ENCODE data around the gene MMEL1. TPM values are rescaled to one million over a fixed set of nuclear protein-coding genes. Genes with fewer than 3 reads are reported as not detected.
A peak's percentile ranks its signal among the peaks of the same experiment; 100 is the strongest.
"Not testable (repeated sequence)": the region's sequence is repeated elsewhere in the genome, so short reads cannot be mapped to it uniquely, and the experiment has no call there.

The MMEL1 gene
- total and polyA plus RNA-seq, 2 experiments from 2014 or later = 0.57 to 0.90 TPM

- not testable (repeated sequence) for H3K4me1 Mint-ChIP-seq; H3K27me3 ChIP-seq (ENCODE audit: insufficient read depth); H3K4me2 ChIP-seq; H3K36me3 ChIP-seq (ENCODE audit: insufficient read depth); H3K4me3 Mint-ChIP-seq; H3K9me2 ChIP-seq (ENCODE audit: insufficient read depth); H3F3A ChIP-seq (replicated peaks; ENCODE audit: low read depth); H3K79me2 ChIP-seq (replicated peaks; ENCODE audit: insufficient read depth); ATAC-seq; H3K27ac ChIP-seq (ENCODE audit: low read depth); H2AFZ ChIP-seq; H3K4me1 ChIP-seq (ENCODE audit: insufficient read depth); H4K20me1 ChIP-seq (replicated peaks; ENCODE audit: insufficient read depth); H3K4me3 ChIP-seq; DNase-seq (ENCODE audit: low spot score); H3K27ac Mint-ChIP-seq
- peaks cover 20% of the 10 kb centered on the region for H3K9me3 Mint-ChIP-seq
- peaks cover 11% of the 10 kb centered on the region for H3K27me3 Mint-ChIP-seq (ENCODE audit: insufficient read depth, low read depth, poor library complexity)
- peaks cover 11% of the 10 kb centered on the region for H3K36me3 Mint-ChIP-seq (ENCODE audit: low read depth)
Observed at GRCh38 chr1:2659806-2660205, 27.0 kb upstream of the MMEL1 start.

DNA sequence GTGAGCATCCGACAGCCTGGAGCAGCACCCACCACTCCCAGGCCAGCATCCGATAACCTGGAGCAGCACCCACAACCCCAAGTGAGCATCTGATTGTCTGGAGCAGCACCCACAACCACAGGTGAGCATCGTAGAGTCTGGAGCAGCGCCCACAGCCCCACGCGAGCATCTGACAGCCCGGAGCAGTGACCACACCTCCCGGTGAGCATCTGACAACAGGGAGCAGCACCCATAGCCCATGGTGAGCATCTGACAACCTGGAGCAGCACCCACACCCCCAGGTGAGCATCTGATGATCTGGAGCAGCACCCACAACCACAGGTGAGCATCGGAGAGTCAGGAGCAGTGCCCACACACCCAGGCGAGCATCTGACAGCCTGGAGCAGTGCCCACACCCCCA is 25.1 kb upstream of the MMEL1 start:
- H3K4me1 ChIP-seq (ENCODE audit: insufficient read depth); H3K27ac Mint-ChIP-seq; H3K4me3 Mint-ChIP-seq; H3K27ac ChIP-seq (ENCODE audit: low read depth); H3K27me3 ChIP-seq (ENCODE audit: insufficient read depth); ATAC-seq; H3K9me2 ChIP-seq (ENCODE audit: insufficient read depth); H3K4me3 ChIP-seq; H3F3A ChIP-seq (replicated peaks; ENCODE audit: low read depth); DNase-seq (ENCODE audit: low spot score); H3K36me3 ChIP-seq (ENCODE audit: insufficient read depth); H4K20me1 ChIP-seq (replicated peaks; ENCODE audit: insufficient read depth); H3K4me2 ChIP-seq; H3K79me2 ChIP-seq (replicated peaks; ENCODE audit: insufficient read depth); H3K4me1 Mint-ChIP-seq; H2AFZ ChIP-seq: not testable (repeated sequence)
- H3K27me3 Mint-ChIP-seq (ENCODE audit: insufficient read depth, low read depth, poor library complexity) = peaks cover 30% of the 10 kb centered on the region
- H3K36me3 Mint-ChIP-seq (ENCODE audit: low read depth) = peaks cover 30% of the 10 kb centered on the region
- peaks cover 39% of the 10 kb centered on the region for H3K9me3 Mint-ChIP-seq

DNA sequence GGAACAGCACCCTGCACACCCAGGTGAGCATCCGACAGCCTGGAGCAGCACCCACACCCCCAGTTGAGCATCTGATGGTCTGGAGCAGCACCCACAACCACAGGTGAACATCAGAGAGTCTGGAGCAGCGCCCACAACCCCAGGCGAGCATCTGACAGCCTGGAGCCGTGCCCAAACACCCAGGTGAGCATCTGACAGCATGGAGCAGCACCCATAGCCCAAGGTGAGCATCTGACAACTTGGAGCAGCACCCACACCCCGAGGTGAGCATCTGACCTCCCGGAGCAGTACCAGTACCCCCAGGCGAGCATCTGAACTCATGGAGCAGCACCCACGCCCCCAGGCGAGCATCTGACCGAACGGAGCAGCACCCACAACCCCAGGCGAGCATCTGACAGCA is 24.3 kb upstream of the MMEL1 start:
- not testable (repeated sequence) for H3K36me3 ChIP-seq (ENCODE audit: insufficient read depth); H3K4me2 ChIP-seq; DNase-seq (ENCODE audit: low spot score); H2AFZ ChIP-seq; H3K4me1 Mint-ChIP-seq; H3K4me3 Mint-ChIP-seq; H3K9me2 ChIP-seq (ENCODE audit: insufficient read depth); H3K79me2 ChIP-seq (replicated peaks; ENCODE audit: insufficient read depth); H3K27ac Mint-ChIP-seq; H3F3A ChIP-seq (replicated peaks; ENCODE audit: low read depth); H4K20me1 ChIP-seq (replicated peaks; ENCODE audit: insufficient read depth); H3K27me3 ChIP-seq (ENCODE audit: insufficient read depth); H3K4me3 ChIP-seq; H3K27ac ChIP-seq (ENCODE audit: low read depth); H3K4me1 ChIP-seq (ENCODE audit: insufficient read depth); ATAC-seq
- Mint-ChIP-seq H3K27me3 (ENCODE audit: insufficient read depth, low read depth, poor library complexity) (peaks cover 32% of the 10 kb centered on the region), H3K36me3 (ENCODE audit: low read depth) (peaks cover 38% of the 10 kb centered on the region), H3K9me3 (peaks cover 46% of the 10 kb centered on the region)

DNA sequence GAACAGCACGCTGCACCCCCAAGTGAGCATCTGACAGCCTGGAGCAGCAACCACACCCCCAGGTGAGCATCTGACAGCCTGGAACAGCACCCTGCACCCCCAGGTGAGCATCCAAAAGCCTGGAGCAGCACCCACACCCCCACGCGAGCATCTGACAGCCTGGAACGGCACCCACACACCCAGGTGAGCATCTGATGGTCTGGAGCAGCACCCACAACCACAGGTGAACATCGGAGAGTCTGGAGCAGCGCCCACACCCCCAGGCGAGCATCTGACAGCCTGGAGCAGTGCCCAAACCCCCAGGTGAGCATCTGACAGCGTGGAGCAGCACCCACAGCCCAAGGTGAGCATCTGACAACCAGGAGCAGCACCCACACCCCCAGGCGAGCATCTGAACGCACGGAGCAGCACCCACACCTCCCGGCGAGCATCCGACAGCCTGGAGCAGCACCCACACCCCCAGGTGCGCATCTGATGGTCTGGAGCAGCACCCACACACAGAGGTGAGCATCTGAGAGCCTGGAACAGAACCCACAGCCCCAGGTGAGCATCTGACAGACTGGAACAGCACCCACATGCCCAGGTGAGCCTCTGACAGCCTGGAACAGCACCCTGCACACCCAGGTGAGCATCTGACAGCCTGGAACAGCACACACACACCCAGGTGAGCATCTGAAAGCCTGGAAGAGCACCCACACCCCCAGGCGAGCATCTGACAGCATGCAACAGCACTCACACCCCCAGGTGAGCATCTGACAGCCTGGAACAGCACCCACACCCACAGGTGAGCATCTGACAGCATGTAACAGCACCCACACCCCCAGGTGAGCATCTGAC is 23.0 kb upstream of the MMEL1 start:
- not testable (repeated sequence) for H3K79me2 ChIP-seq (replicated peaks; ENCODE audit: insufficient read depth); H4K20me1 ChIP-seq (replicated peaks; ENCODE audit: insufficient read depth); H3K27me3 ChIP-seq (ENCODE audit: insufficient read depth); H3K4me2 ChIP-seq; H3K4me3 Mint-ChIP-seq; H3K36me3 ChIP-seq (ENCODE audit: insufficient read depth); DNase-seq (ENCODE audit: low spot score); H3K4me1 ChIP-seq (ENCODE audit: insufficient read depth); H3K27ac ChIP-seq (ENCODE audit: low read depth); H3K4me1 Mint-ChIP-seq; H2AFZ ChIP-seq; H3K4me3 ChIP-seq; H3K9me2 ChIP-seq (ENCODE audit: insufficient read depth); H3K27ac Mint-ChIP-seq; H3F3A ChIP-seq (replicated peaks; ENCODE audit: low read depth); ATAC-seq
- Mint-ChIP-seq H3K36me3 (ENCODE audit: low read depth) (peaks cover 40% of the 10 kb centered on the region), H3K9me3 (peaks cover 60% of the 10 kb centered on the region), H3K27me3 (ENCODE audit: insufficient read depth, low read depth, poor library complexity) (peaks cover 34% of the 10 kb centered on the region)

- not testable (repeated sequence) for ATAC-seq
Observed at GRCh38 chr1:2654443-2654948, 21.7 kb upstream of the MMEL1 start.

GRCh38 chr1:2653741-2654442 is 21.1 kb upstream of the MMEL1 start:
- not testable (repeated sequence) for ATAC-seq; H3K27ac ChIP-seq (ENCODE audit: low read depth); H3K79me2 ChIP-seq (replicated peaks; ENCODE audit: insufficient read depth); DNase-seq (ENCODE audit: low spot score); H3K4me2 ChIP-seq; H4K20me1 ChIP-seq (replicated peaks; ENCODE audit: insufficient read depth); H3K4me3 Mint-ChIP-seq; H3K4me1 Mint-ChIP-seq; H3K4me1 ChIP-seq (ENCODE audit: insufficient read depth); H3F3A ChIP-seq (replicated peaks; ENCODE audit: low read depth); H3K4me3 ChIP-seq; H3K36me3 ChIP-seq (ENCODE audit: insufficient read depth); H3K27me3 ChIP-seq (ENCODE audit: insufficient read depth); H3K9me2 ChIP-seq (ENCODE audit: insufficient read depth); H2AFZ ChIP-seq; H3K27ac Mint-ChIP-seq
- Mint-ChIP-seq H3K36me3 (ENCODE audit: low read depth) (peaks cover 43% of the 10 kb centered on the region), H3K27me3 (ENCODE audit: insufficient read depth, low read depth, poor library complexity) (peaks cover 39% of the 10 kb centered on the region), H3K9me3 (peaks cover 70% of the 10 kb centered on the region)

More at GRCh38 chr1:2654443-2654948, 21.7 kb upstream of the MMEL1 start:
- H3K79me2 ChIP-seq (replicated peaks; ENCODE audit: insufficient read depth); H3K9me2 ChIP-seq (ENCODE audit: insufficient read depth); H3K27ac Mint-ChIP-seq; H3K4me1 Mint-ChIP-seq; H3K36me3 ChIP-seq (ENCODE audit: insufficient read depth); H2AFZ ChIP-seq; H3F3A ChIP-seq (replicated peaks; ENCODE audit: low read depth); H3K4me2 ChIP-seq; H3K27me3 ChIP-seq (ENCODE audit: insufficient read depth); DNase-seq (ENCODE audit: low spot score); H4K20me1 ChIP-seq (replicated peaks; ENCODE audit: insufficient read depth); H3K4me1 ChIP-seq (ENCODE audit: insufficient read depth); H3K27ac ChIP-seq (ENCODE audit: low read depth); H3K4me3 ChIP-seq: not testable (repeated sequence)
- Mint-ChIP-seq H3K9me3 (peaks cover 64% of the 10 kb centered on the region), H3K4me3 (peak overlapping the region; percentile 26; the same call in 1 of the 3 replicates), H3K27me3 (ENCODE audit: insufficient read depth, low read depth, poor library complexity) (peaks cover 34% of the 10 kb centered on the region), H3K36me3 (ENCODE audit: low read depth) (peaks cover 43% of the 10 kb centered on the region)

All from GM23338 (cell line).